ENCODE results near the gene SAMD5. TPM values are rescaled to one million over a fixed set of nuclear protein-coding genes. Genes with fewer than 3 reads are reported as not detected.

Gene SAMD5
- total RNA-seq, 1 experiment from 2014 or later, result 0.23 TPM

DNA sequence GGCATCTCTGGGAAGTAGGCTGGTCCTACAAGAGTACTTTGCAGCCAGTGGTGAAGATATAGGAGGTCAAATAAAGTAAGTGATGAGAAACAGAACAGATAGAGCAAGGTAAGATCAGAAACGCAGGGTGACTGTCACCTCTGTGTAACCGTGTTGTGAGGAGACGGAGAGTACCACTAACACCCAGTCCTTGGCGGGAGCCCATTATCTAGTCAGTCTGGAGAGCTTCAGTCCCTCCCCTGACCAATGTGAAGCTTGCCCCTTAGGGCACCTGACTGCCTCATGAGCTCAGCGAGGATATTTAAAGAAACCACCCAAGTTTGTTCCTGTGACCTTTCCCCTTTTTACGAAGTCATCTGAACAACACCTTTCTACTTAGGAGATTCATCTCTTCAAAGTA lies 110.0 kb downstream of the SAMD5 start:
- in situ Hi-C loops (cut with HindIII; ENCODE audit: low pct_unique_long_range_greater_than_20kb, low sequenced_read_pairs) (no loop called here), intact Hi-C loops (cut with micrococcal nuclease; ENCODE audit: unreplicated experiment) (no loop called here)
- Histone ChIP-seq H3K27me3 (ENCODE audit: control insufficient read depth, insufficient read depth, low read length) (no peaks in the 10 kb centered on the region), H3K4me1 (ENCODE audit: control insufficient read depth, insufficient read depth, low read length) (no peaks in the 10 kb centered on the region), H3K27ac (ENCODE audit: low read length) (no peak overlapping the region), H3K9me3 (ENCODE audit: control insufficient read depth, insufficient read depth, low read depth, low read length) (no peaks in the 10 kb centered on the region), H3K36me3 (ENCODE audit: control insufficient read depth, insufficient read depth, low read length) (no peaks in the 10 kb centered on the region), H3K4me3 (ENCODE audit: low read depth in 2 of 2, low read length in 2 of 2) (no peak overlapping the region)
- ChIA-PET POLR2A (no interaction called here), CTCF (no interaction called here)
- BruUV-seq (replicated peaks), result no TSS peak
- DNase-seq (ENCODE audit: low read depth, low spot score), result no peak
- no peak for ATAC-seq
- no peak for TF ChIP-seq CTCF (IDR thresholded peaks at IDR 0.05)

- in situ Hi-C loops (cut with HindIII; ENCODE audit: low pct_unique_long_range_greater_than_20kb, low sequenced_read_pairs), result no loop called here
- H3K27me3 ChIP-seq (ENCODE audit: control insufficient read depth, insufficient read depth, low read length), result no peaks in the 10 kb centered on the region
Observed at GRCh38 chr6:147618927-147619326, 110.4 kb downstream of the SAMD5 start.

More at GRCh38 chr6:147618927-147619326, 110.4 kb downstream of the SAMD5 start:
- H3K9me3 ChIP-seq (ENCODE audit: control insufficient read depth, insufficient read depth, low read depth, low read length), result no peaks in the 10 kb centered on the region
- no peaks in the 10 kb centered on the region for H3K36me3 ChIP-seq (ENCODE audit: control insufficient read depth, insufficient read depth, low read length)
- TF ChIP-seq CTCF (IDR thresholded peaks at IDR 0.05) (no peak), SIN3A (IDR thresholded peaks at IDR 0.05; ENCODE audit: borderline replicate concordance, insufficient read depth, low read depth, low read length) (no peak), POLR2AphosphoS5 (IDR thresholded peaks at IDR 0.05; ENCODE audit: low read depth, low read length) (no peak), REST (IDR thresholded peaks at IDR 0.05; ENCODE audit: insufficient read depth in 1 of 2, low read depth in 2 of 2, low read length in 1 of 2) (no peak), TCF7L2 (IDR thresholded peaks at IDR 0.05; ENCODE audit: low read depth, low read length) (no peak)
- BruUV-seq (replicated peaks), result no TSS peak
- no peak overlapping the region for H3K4me3 ChIP-seq (ENCODE audit: low read depth in 2 of 2, low read length in 2 of 2)
- DNase-seq (ENCODE audit: low read depth, low spot score) (no peak), ATAC-seq (no peak)
- ChIA-PET POLR2A (no interaction called here), CTCF (no interaction called here)
- intact Hi-C loops (cut with micrococcal nuclease; ENCODE audit: unreplicated experiment), result no loop called here
- no peak overlapping the region for H3K27ac ChIP-seq (ENCODE audit: low read length)
- H3K4me1 ChIP-seq (ENCODE audit: control insufficient read depth, insufficient read depth, low read length), result no peaks in the 10 kb centered on the region

All from Panc1 (cell line).